CD14-positive monocyte (primary cell): ENCODE data around the gene STPG1. TPM values are rescaled to one million over a fixed set of nuclear protein-coding genes. Genes with fewer than 3 reads are reported as not detected.
A peak's percentile ranks its signal among the peaks of the same experiment; 100 is the strongest.
"Not testable (repeated sequence)": the region's sequence is repeated elsewhere in the genome, so short reads cannot be mapped to it uniquely, and the experiment has no call there.

Source experiments
- DNase-seq, 3 donors: peaks; one replicate each; pipeline ENCODE4 v3.0.0-alpha.2; 2011 to 2022
- H2AFZ ChIP-seq: 2 replicates; pipeline ENCODE4 v1.6.0; 2012; ENCODE audit warnings: mild to moderate bottlenecking, low read depth, low read length, inconsistent platforms; ENCODE audit not compliant: insufficient read depth, poor library complexity, severe bottlenecking
- H3K27ac ChIP-seq, 2 donors: 1 replicate in 1 of 2; 2 replicates in 1 of 2; pipeline ENCODE4 v1.5.1; 2012 to 2013; ENCODE audit warnings: low read length in 2 of 2, control low read depth in 1 of 2, inconsistent platforms in 1 of 2, low read depth in 1 of 2, mild to moderate bottlenecking in 1 of 2
- H3K27me3 ChIP-seq, 2 donors: one replicate each; pipeline versions ENCODE4 v1.6.0 to v1.6.1; 2011 to 2013; ENCODE audit warnings: low read length in 2 of 2; ENCODE audit not compliant: control insufficient read depth in 2 of 2, insufficient read depth in 2 of 2
- H3K36me3 ChIP-seq, 2 donors: replicated peaks in 1 of 2; 1 replicate in 1 of 2; 2 replicates in 1 of 2; pipeline versions ENCODE4 v1.5.1 to v1.6.1; 2012 to 2013; ENCODE audit warnings: low read length in 2 of 2, control low read depth in 1 of 2, inconsistent platforms in 1 of 2, mild to moderate bottlenecking in 1 of 2; ENCODE audit not compliant: insufficient read depth in 2 of 2, control insufficient read depth in 1 of 2
- H3K4me1 ChIP-seq, 2 donors: 1 replicate in 1 of 2; 2 replicates in 1 of 2; pipeline versions ENCODE4 v1.5.1 to v1.6.1; 2012 to 2013; ENCODE audit warnings: low read length in 2 of 2, control low read depth in 1 of 2, inconsistent platforms in 1 of 2, mild to moderate bottlenecking in 1 of 2, moderate library complexity in 1 of 2; ENCODE audit not compliant: insufficient read depth in 2 of 2, control insufficient read depth in 1 of 2
- H3K4me2 ChIP-seq: replicated peaks from 2 replicates; pipeline ENCODE3; 2012; ENCODE audit warnings: low read length, moderate library complexity, mild to moderate bottlenecking; ENCODE audit not compliant: poor library complexity, severe bottlenecking; ENCODE audit errors: extremely low read depth
- H3K4me3 ChIP-seq, 3 experiments: fragments of 200-600 bp in 1 of 3; sonication (generic) in 1 of 3; replicated peaks in 1 of 3; 1 replicate in 2 of 3; 2 replicates in 1 of 3; pipeline ENCODE4 v1.5.1; 2011 to 2013; ENCODE audit warnings: low read length in 3 of 3, mild to moderate bottlenecking in 3 of 3, control low read depth in 2 of 3, low read depth in 2 of 3, inconsistent platforms in 1 of 3, moderate library complexity in 1 of 3
- H3K79me2 ChIP-seq: 2 replicates; pipeline ENCODE4 v1.6.0; 2012; ENCODE audit warnings: mild to moderate bottlenecking, control low read depth, inconsistent platforms, low read length, moderate library complexity; ENCODE audit not compliant: insufficient read depth
- H3K9ac ChIP-seq: 2 replicates; pipeline ENCODE4 v1.6.0; 2017; ENCODE audit warnings: low read length, mild to moderate bottlenecking; ENCODE audit not compliant: insufficient read depth, poor library complexity, severe bottlenecking
- H3K9me3 ChIP-seq, 2 donors: replicated peaks in 1 of 2; 1 replicate in 1 of 2; 2 replicates in 1 of 2; pipeline versions ENCODE4 v1.5.1 to v1.6.1; 2012 to 2013; ENCODE audit warnings: low read length in 2 of 2, control low read depth in 1 of 2; ENCODE audit not compliant: control insufficient read depth in 1 of 2, insufficient read depth in 1 of 2
- H4K20me1 ChIP-seq: 2 replicates; pipeline ENCODE4 v1.6.0; 2012; ENCODE audit warnings: mild to moderate bottlenecking, low read length, control low read depth, moderate library complexity; ENCODE audit not compliant: insufficient read depth
- H3K27ac Mint-ChIP-seq, 7 donors: one replicate each; pipeline ENCODE4 v1.8.0; 2020; ENCODE audit warnings: mild to moderate bottlenecking in 7 of 7, mixed read lengths in 7 of 7, moderate library complexity in 6 of 7, inconsistent platforms in 2 of 7
- H3K27me3 Mint-ChIP-seq, 3 donors: one replicate each; pipeline ENCODE4 v1.8.0; 2021 to 2022; ENCODE audit warnings: low read depth in 3 of 3, mild to moderate bottlenecking in 3 of 3, mixed read lengths in 3 of 3, moderate library complexity in 3 of 3, inconsistent platforms in 1 of 3
- H3K36me3 Mint-ChIP-seq, 2 donors: one replicate each; pipeline ENCODE4 v1.8.0; 2020; ENCODE audit warnings: mixed read lengths in 2 of 2, inconsistent platforms in 1 of 2, mild to moderate bottlenecking in 1 of 2
- H3K4me1 Mint-ChIP-seq: one replicate; pipeline ENCODE4 v1.8.0; 2020; ENCODE audit warnings: mild to moderate bottlenecking, mixed read lengths
- H3K4me3 Mint-ChIP-seq, 2 donors: one replicate each; pipeline ENCODE4 v1.8.0; 2020; ENCODE audit warnings: mild to moderate bottlenecking in 2 of 2, mixed read lengths in 2 of 2, moderate library complexity in 1 of 2
- H3K9me3 Mint-ChIP-seq, 7 donors: one replicate each; pipeline ENCODE4 v1.8.0; 2020 to 2022; ENCODE audit warnings: mixed read lengths in 7 of 7, mild to moderate bottlenecking in 6 of 7, moderate library complexity in 6 of 7, inconsistent platforms in 2 of 7
- CTCF ChIP-seq: fragments of 200-600 bp; IDR thresholded peaks from one replicate; pipeline ENCODE4 v1.8.0; 2022; ENCODE audit warnings: antibody characterized with exemption, mild to moderate bottlenecking
- WGBS: methylation state at CpG from one replicate; pipeline ENCODE4 v1.1.5; 2013; ENCODE audit warnings: missing lambda C conversion rate; ENCODE audit not compliant: insufficient coverage; 5-methylcytosine and 5-hydroxymethylcytosine counted together
- intact Hi-C, 2 donors: fragments of 100-400 bp; cut with micrococcal nuclease; formaldehyde crosslinking; loops; one replicate each; pipeline versions ENCODE4 v1.15.0 to v1.15.1; 2023
- polyA plus RNA-seq, 3 donors: library from polyadenylated mRNA; depleted of rRNA in 1 of 3; unstranded in 2 of 3; stranded (reverse) in 1 of 3; fragments of 300-500 nt in 2 of 3; fragments of >200 nt in 1 of 3; fragmentation: Illumina TruSeq in 2 of 3; gene quantifications; 1 replicate in 2 of 3; 2 replicates in 1 of 3; pipeline ENCODE4 v1.2.3, GENCODE V29; 2012 to 2021

STPG1 gene
- polyA plus RNA-seq, 3 donors: 0.57 to 0.85 (median 0.60) TPM

- peaks cover 71% of the 10 kb centered on the region in 2 donors for H3K36me3 Mint-ChIP-seq
Observed at GRCh38 chr1:24450857-24451397, 37.3 kb upstream of the STPG1 start.

GRCh38 chr1:24450316-24450715 lies 36.7 kb upstream of the STPG1 start:
- intact Hi-C loops: no loop called here
- H3K27me3 Mint-ChIP-seq: no peaks in the 10 kb centered on the region
- H3K4me2 ChIP-seq: no peak overlapping the region
- H3K9ac ChIP-seq: no peak overlapping the region
- WGBS: no CpG with 5 or more reads among the region's 4 CpGs
- no peaks in the 10 kb centered on the region for H3K27me3 ChIP-seq
- H3K9me3 Mint-ChIP-seq: no peaks in the 10 kb centered on the region
- H3K27ac ChIP-seq: no peak overlapping the region
- H3K27ac Mint-ChIP-seq: peak overlapping the region in 1 of 7 donors; percentile 25
- H3K4me1 ChIP-seq: peaks cover 12 to 20% of the 10 kb centered on the region in 2 donors
- H2AFZ ChIP-seq: no peak overlapping the region
- H3K36me3 ChIP-seq: peaks cover 21 to 70% of the 10 kb centered on the region in 2 donors
- peaks cover 23% of the 10 kb centered on the region for H3K4me1 Mint-ChIP-seq
- H3K9me3 ChIP-seq: no peaks in the 10 kb centered on the region
- TF ChIP-seq CTCF: no peak
- no peaks in the 10 kb centered on the region for H3K79me2 ChIP-seq
- DNase-seq: no peak
- no peak overlapping the region for H3K4me3 ChIP-seq
- H4K20me1 ChIP-seq: no peaks in the 10 kb centered on the region
- H3K4me3 Mint-ChIP-seq: no peak overlapping the region
- H3K36me3 Mint-ChIP-seq: peaks cover 71 to 73% of the 10 kb centered on the region in 2 donors

More at GRCh38 chr1:24450857-24451397, 37.3 kb upstream of the STPG1 start:
- no peaks in the 10 kb centered on the region for H3K27me3 Mint-ChIP-seq
- TF ChIP-seq CTCF: no peak
- H3K79me2 ChIP-seq: no peaks in the 10 kb centered on the region
- H3K9ac ChIP-seq: no peak overlapping the region
- peak overlapping the region in 2 of 7 donors; percentile 25 to 27 for H3K27ac Mint-ChIP-seq
- no peak overlapping the region for H3K4me3 ChIP-seq
- H3K9me3 ChIP-seq: no peaks in the 10 kb centered on the region
- peaks cover 23% of the 10 kb centered on the region for H3K4me1 Mint-ChIP-seq
- no peak overlapping the region for H3K4me2 ChIP-seq
- intact Hi-C loops: no loop called here
- H3K4me3 Mint-ChIP-seq: no peak overlapping the region
- no peaks in the 10 kb centered on the region for H4K20me1 ChIP-seq
- no peak overlapping the region for H3K27ac ChIP-seq
- peaks cover 22 to 70% of the 10 kb centered on the region in 2 donors for H3K36me3 ChIP-seq
- no peaks in the 10 kb centered on the region for H3K27me3 ChIP-seq
- no peaks in the 10 kb centered on the region for H3K9me3 Mint-ChIP-seq
- H2AFZ ChIP-seq: no peak overlapping the region
- WGBS: 88% methylated on average over 4 of the region's 5 CpGs
- peaks cover 12 to 21% of the 10 kb centered on the region in 2 donors for H3K4me1 ChIP-seq
- no peak for DNase-seq

- H3K27ac ChIP-seq, H3K27me3 Mint-ChIP-seq, H3K9me3 Mint-ChIP-seq, DNase-seq, H3K4me2 ChIP-seq, intact Hi-C loops, H3K4me1 Mint-ChIP-seq, H3K9me3 ChIP-seq, H3K27ac Mint-ChIP-seq, H4K20me1 ChIP-seq, H3K4me1 ChIP-seq, H3K4me3 Mint-ChIP-seq, H3K27me3 ChIP-seq, H3K4me3 ChIP-seq, H3K9ac ChIP-seq, H2AFZ ChIP-seq, H3K79me2 ChIP-seq: not testable (repeated sequence)
- no CpG with 5 or more reads among the region's 2 CpGs for WGBS
- peaks cover 27 to 95% of the 10 kb centered on the region in 2 donors for H3K36me3 ChIP-seq
- H3K36me3 Mint-ChIP-seq: peaks cover 61 to 70% of the 10 kb centered on the region in 2 donors
Observed at GRCh38 chr1:24446446-24446845, 32.9 kb upstream of the STPG1 start.
